Activated T-cell treated with anti-CD3 and anti-CD28 coated beads for 24 hours (primary cell): ENCODE measurements around the gene COL4A1.

Source experiments
- DNase-seq: peaks from one replicate; pipeline ENCODE4 v3.0.0-alpha.2; 2020; ENCODE audit warnings: low read depth

COL4A1 gene

DNA sequence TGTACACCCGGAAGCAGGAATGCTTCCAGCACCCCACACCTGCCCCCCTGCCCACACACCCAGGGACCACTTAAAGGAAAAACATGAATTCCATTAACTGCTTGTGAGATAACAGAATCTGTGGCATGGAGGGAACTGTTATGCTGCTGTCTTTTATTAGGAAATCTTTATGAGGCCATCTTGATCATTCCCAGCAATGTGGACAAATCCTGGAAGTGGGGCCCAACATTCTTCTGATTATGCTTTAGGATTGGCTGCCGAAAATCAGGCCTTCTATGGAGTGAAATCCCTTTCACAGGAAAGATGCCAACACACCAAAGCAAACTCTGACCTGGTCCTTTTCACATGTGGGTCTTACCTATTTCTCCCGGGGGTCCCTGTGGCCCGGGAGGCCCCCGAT, 114.5 kb downstream of the COL4A1 start:
- no peak for DNase-seq

DNA sequence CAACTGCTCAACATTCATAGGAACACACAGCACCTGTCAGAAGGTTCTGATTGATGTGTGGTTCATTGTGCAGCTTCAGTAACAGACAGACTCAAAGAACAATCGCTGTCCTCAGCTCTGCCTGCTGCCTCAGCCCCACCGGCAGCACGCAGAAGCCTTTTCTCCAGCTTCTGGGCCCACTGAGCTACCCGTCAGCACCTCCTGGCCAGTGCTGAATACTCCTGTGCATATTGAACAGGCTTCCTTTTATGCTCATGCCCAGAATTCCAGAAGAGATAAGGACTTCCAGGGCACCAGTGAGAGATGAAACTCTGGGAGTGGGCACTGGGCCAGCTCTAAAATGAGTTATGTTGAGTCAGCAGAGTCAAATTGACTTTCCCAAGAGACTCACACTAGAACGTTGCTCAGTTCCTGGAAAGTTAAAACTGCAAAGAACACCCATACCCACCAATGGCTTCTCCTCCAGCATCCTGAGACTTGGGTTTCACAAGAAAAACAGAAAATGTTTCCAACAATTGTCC, 119.3 kb downstream of the COL4A1 start:
- DNase-seq: no peak

DNA sequence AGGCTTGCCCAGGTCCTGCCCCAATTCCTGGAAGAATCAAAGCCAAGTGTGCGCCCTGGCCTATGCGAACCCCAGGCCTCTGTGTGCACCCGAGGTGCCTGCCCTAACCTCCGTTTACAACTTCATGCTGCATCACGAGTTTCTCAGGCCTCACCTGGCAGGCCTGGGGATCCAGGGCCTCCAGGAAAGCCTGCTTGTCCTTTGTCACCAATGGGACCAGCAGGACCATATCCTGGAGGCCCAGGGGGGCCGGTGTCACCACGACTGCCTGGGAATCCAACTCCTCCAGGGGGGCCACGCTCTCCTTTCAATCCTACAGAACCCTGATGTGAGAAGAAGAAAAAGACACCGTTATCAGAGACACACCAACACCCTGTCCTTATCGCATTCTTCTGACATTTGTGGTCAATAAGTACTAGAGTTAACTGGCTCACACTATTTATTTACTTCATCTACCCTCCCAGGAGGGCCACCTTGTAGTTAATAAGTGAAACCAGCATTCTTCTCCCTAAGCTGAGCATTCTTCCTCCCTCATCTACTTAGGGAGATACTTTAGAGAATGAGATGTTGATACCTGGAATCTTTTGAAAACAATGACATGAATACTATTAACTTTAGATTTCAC, 120.6 kb downstream of the COL4A1 start:
- DNase-seq: no peak

DNA sequence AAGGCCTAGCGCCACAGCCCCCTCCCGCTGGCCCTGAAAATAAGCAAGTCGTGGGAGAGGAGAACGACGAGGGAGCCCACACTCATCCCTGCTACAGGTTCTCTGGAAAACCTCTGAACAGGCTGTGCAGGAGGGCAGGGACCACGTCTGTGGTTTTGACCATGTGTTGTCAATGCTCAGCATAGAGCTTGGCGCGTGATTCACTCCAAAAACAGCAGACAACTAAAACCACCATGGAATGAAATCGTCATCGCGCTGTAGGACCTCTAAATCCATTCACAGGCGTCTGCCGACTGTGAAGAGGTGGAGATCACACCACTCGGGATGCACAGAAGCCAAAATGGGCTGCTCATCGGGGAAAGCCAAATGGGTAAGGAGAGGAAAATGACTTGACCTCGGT, 121.3 kb downstream of the COL4A1 start:
- no peak for DNase-seq

DNA sequence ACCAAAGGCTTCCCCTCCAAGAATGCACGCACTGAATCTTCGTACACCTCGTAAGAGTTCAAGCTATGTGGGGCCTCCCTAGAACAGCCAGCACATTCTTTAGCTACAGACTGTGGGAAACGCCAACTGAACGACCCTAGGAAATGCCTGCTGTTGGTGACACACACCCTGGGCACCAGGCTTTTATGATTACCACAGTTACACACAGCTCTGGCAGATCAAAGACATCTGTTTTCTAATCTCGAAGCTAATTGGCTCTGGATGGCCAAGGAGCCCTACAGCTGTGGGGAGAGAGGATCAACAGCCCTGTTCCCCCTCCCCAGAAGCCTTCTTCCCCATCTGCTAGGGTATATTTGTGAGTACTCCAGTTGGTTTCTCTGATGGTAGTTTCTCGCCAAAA, 123.0 kb downstream of the COL4A1 start:
- no peak for DNase-seq

DNA sequence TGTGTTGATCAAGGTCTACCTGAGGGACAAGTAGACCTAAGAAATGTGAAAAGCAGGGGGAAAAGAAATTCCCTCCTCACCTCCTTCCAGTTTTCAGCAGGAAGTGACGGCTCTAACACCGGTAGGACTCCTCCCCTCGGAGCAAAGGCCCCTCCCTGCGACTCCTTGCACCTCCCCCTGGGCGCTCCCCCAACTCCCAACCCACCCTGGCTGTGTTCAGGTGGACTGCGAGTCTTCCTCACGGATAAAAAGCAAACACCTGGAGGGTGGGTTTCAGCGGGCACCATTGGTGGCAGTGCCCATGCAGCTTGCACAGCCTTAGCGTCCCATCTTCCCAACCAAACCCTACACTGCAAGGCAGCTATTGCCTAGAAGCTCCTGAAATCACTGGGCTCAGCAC, 124.5 kb downstream of the COL4A1 start:
- DNase-seq: no peak

DNA sequence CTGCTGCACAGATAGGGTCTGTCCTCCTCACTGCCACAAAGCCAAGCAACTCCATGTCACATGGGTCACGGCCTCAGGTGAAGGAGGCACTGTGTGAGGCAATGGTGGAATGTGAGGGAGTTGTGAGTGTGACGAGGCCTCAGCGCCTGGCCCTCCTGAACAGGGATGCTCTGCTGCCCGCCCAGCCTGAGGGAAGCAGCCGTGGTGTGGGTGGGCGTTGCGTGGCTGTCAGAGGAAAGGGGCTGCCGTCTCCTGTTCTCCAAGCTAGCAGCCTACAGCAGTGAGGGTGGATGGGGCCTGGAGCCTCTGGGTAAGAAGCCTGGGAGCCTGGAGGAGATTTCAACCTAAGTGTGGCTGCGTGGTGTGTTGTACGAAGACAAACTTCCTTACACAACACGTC, 125.0 kb downstream of the COL4A1 start:
- no peak for DNase-seq

DNA sequence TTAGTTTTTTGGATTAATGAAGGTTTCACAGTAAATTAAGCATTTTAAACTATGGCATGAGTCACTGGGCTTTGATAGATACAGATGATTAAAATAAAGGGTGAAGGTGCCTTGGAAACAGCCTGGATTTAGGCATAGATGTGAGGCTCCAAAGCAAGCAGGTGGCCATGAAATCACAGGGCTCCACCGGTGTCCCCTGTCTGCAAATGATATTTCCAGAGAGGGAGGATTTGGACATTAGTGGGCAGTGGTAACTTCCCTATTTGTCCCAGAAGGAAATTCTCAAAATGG, 127.2 kb downstream of the COL4A1 start:
- DNase-seq: no peak

DNA sequence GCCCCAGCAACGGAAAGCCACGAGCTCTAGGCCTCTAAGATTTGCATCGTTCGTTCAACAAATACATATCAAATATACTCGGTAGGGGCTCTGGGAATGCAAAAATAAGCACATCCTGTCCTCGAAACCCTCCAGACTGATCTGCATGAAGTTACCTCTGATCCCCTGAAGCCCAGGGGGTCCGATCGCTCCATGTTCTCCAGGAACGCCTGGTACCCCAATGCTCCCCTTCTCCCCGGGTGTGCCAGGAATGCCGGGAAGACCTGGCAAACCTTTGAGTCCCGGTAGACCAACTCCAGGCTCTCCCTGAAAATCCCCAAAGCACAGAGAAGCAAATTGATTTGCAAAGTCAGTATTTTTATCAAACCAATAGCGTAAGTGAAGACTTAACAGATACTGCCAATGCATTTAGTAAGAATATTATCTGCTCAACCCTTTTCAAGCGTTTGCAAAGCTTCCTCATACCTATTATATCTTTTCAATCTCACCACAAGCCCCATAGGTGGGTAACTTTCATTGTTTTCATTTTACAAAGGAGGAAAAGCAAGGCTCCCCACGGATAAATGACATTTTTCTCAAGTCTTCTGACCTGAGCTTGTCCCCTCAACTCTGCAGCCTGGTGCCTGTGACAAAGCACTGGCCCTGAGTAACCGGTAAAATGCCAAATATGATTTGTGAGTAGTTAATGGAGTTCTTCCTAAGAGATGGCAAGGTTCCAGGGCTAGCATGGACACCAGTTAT, 127.7 kb downstream of the COL4A1 start:
- DNase-seq: no peak

DNA sequence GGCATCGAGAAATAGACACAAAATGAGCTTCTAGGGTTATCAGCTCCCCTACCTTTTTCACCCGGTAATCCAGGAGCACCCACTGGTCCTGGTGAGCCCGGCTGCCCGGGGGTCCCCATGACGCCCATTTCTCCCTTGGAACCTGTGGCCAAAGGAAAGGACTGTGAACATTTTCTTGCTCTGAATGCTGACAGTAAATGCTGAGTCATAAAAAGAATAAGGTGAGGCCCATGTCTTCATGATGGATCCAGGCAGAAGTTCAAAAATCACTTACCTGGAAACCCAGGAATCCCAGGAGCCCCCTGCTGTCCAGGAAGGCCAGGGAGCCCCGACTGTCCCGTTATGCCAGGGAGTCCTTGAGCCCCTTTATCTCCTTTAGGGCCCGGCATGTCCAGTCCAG, 129.2 kb downstream of the COL4A1 start:
- DNase-seq: no peak

DNA sequence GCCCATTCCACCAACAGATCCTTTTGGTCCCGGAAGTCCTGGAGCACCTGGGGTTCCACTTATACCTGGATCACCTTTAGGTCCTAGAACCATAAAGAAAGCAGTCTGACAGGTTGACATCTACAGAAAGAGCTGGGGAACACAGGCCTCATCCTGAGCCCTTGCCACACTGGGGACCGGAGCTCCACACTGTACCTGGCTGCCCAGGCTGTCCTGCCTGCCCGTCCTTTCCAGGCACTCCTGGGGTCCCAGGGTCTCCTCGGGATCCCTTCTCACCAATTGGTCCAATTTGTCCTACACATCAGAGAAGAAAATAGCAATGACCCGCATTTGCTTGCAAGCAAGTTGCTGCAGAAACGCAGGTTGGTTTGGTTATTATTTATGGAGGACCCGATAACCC, 130.5 kb downstream of the COL4A1 start:
- DNase-seq: no peak

DNA sequence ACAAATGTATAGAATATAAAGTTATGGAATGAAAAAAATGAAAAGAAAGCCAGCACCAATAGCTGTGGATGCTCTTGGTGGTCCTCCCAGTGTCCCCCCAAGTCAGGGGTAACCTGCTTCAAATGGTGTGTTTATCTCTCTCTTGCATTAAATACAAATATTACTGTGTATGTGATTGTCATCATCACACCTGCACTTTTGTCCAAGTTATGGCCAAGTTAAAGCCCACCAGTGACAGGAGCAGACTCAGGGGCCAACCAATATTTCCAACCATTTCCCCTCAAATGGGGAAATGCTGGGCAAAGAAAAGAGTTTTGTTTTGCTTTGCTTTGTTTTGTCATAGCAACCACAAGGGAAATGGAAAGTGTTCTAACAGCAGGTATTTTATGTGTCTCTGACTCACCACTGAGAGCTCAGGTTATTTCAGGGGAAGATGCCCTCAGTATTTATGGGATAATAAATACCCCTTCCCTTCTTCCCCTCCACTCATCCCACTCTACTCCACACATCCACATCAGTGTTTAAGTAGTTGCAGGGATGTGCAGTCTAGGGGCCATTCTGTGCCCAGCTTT, 133.6 kb downstream of the COL4A1 start:
- DNase-seq: no peak

DNA sequence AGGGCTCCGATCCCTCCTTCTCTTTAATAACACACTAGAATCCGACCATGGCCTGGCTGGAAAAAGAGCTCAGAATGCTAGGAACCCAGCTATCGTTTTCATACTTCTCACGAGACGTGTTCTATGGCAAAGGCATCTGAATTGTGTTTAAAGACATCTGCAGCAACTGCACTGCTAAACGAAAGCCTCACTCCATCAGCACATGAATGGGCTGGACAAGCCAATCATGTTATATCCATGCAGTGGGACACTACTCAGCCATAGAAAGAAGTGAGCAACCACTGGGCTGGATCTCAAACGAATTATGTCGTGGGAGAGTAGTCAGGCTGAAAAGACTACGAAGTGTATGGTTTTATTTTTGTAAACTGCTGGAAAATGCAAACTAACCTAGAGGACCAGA, 136.1 kb downstream of the COL4A1 start:
- no peak for DNase-seq

DNA sequence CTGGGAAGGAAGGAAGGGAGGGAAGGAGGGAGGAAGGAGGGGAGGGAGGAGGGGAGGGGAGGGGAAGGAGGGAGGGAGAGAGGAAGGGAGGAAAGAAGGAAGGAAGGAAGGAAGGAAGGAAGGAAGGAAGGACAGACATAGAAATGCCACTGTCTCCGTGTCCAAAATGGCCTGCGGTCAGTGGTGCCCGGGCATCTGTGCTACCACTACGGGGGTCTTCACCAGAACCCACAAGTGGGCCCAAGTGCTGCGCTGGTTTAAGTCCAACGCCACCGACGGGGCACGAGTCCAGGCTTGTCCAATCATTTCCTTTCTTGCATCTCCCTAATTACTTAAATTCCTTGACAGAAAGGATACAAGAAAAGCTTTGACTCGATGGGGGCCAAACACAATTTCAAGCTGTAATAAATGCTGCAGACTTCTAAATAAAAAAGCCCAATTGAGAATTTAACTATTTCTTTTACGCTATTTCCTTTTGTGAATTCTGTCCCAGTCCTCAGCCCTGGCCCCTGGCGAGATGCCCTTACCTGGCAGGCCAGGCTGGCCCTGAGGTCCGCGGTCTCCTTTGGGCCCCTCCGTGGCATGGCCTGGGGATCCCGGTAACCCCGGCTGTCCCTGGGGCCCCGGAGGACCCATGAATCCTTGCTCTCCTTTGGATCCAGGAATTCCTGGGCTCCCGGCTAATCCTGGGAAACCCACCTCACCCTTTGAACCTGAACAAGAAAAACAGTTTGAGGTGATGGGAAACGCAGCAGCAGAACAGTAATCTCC, 136.8 kb downstream of the COL4A1 start:
- no peak for DNase-seq

DNA sequence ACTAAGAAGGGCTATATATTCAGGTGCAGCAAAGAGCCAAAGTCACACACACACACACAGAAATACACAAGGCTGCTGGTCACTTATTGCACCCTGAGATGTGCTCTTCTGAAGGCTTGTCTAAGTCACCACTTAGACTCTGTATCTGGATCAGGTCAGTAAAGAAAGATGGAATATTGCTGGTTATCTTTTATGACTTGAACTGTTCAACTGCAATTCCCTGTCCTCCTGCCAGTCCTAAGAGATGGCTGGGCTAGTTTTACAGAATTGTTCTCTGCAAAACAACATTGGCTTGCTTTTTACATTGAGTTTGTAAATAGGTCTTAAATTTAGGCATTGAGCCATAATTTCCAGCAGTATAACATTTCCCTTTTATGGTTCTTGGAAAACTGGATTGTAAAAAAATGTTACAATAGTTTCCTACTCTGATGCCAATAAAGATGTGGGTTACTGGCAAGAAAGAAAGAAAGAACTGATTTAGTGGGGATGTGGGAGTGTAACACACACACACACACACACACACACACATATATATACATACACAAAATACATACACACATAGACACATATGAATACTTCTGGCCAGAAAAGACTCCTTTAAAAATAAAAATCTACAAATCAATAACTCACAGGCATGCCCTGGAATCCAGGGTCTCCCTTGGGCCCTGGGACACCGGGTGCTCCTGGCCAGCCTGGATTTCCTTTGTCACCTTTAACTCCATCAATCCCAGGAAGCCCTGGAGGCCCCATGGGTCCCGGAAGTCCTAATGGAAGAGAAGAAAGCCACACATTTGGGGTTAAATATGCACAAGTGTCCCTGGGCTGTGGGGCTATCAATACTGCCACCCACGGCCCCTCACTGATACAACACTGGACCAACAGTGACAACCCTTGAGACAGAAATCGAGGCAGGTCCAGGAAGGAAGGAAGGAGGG, 137.7 kb downstream of the COL4A1 start:
- DNase-seq: no peak

DNA sequence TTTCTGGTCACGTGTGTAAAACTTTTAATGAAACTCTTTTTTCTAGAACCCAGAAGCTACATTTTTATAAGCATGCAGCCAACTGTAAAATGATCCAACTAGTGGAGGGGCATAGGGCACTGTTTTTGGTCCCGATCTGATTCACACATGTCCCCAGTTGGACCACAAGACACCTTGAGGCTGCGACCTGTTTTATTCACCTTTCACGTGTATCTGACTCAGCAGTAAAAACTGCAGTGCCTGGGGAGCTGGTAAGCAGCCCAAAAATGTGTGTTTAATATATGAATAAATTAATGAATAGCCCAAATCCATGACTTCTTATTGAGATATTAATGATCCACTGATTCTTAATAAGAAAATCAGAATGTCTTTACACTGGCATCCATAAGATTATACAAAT, 140.4 kb downstream of the COL4A1 start:
- DNase-seq: no peak

DNA sequence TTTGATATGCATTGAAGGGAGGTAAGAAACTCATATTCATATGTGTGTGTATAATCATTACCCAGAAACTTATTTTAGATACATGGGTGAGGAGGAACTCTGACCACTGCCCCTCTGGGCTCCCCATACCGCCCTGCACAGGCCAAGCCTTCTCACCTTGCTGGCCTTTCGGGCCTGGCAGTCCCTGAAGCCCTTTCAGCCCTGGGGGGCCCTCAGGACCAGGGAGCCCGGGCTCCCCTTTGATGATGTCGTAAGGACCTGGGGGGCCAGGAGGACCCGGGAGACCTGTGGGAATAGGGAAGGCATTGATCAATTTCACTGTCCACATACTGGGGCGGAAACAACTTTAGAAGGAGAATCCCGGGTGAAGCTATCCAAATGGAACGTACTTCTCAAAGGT, 142.3 kb downstream of the COL4A1 start:
- no peak for DNase-seq

DNA sequence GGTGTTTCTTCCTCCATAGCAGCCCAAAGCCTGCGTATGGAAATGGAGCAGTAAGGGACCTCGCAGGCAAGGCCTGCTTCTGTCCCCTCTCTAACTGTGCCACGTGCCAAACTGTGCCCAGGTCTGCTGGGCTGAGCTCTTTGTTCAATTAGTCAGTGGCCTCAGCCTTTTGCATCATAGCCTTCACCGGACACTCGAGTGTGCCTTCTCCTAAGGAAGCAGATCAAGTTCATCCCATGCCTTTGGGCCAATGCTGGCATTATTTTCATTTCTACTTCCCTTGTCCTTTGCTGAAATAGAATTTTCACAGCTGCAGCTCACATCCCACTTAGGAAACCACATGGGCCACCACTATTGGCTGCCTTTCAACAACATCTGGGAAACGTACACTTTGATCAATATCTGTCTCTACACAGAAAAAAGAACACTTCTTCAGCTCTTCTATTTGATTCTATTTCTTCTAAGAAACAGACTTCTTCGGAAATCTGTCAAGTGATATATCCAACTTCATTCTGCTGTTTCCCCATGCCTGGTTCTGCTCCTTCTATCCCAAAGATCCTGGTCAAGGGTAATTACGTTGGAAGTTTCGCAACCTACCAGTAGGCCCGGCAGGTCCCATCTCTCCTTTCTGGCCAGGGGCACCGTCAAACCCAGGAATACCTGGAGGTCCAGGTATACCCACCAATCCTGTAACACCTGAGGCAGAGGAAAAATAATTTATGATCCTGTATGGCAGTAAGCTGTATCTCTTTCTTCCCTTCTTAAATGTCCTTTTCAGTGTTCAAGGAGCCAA, 143.9 kb downstream of the COL4A1 start:
- no peak for DNase-seq

DNA sequence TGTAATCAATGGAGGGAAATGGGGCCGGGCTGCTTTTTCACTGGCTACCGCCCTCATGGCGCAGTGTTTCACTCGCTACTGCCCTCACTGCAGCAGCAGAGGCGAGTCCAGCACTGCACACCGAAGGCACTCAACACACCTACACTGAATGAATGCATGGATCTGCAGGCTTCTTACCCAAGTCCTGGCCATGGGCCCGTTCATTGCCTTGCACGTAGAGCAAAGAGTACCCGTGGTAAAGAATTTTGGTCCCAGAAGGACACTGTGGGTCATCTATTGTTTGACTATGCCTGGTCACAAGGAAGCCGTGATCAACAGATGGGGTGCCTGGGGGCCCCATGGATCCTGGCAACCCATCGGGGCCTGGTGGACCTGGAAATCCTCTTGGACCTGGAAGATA, 144.9 kb downstream of the COL4A1 start:
- no peak for DNase-seq

DNA sequence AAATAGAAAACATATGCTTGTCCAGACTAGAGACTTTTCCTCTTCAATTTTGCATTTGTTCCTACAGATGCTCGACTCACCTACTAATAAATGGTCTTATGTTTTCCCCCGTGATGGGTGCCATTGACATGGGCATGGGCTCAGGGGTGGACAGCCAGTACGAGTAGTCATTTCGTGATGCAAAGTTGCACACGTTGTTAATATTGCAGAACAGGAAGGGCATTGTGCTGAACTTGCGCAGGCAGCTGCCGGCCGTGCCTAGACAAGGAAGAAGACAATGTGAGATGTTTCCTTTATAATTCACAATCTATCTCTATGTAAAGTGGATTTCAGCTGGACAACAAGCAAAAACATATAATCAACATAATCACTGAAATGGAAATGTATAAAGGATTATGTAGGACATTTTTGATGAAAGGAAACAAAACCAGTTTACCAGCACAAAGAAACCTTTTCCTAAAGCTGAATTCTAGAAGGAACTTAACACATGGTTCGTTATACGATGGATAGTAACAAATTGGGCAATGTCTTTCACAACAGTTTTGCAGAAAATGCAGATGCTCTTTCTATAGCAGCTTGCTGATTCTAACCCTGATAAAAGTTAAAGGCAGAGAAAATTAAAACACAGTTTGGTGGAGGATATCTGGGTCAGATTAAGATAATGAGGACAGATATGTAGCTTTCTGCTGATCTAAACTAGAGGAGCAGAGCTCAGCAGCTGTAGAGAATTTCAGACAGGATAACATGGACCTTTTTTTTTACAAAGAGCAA, 145.7 kb downstream of the COL4A1 start:
- no peak for DNase-seq
